GM08714 (cell line): ENCODE results near the gene MEGF9.
"Not testable (repeated sequence)": the region's sequence is repeated elsewhere in the genome, so short reads cannot be mapped to it uniquely, and the experiment has no call there.

Source experiments
- H3K4me3 ChIP-seq: fragments of 200-500 bp; sonication (Bioruptor generic); 2 replicates; pipeline ENCODE4 v1.5.1; 2014; ENCODE audit warnings: mild to moderate bottlenecking, low read length, inconsistent platforms
- ZNF274 ChIP-seq: IDR thresholded peaks from 2 replicates; pipeline ENCODE4 v1.6.1; 2012; ENCODE audit warnings: mild to moderate bottlenecking, low read depth, low read length

The MEGF9 gene

GRCh38 chr9:120642129-120642770 lies 72.0 kb downstream of the MEGF9 start:
- H3K4me3 ChIP-seq, result no peak overlapping the region
- no peak for TF ChIP-seq ZNF274

- not testable (repeated sequence) for H3K4me3 ChIP-seq
These were observed 73.4 kb downstream of the MEGF9 start for GRCh38 chr9:120640874-120641273.

- no peak for TF ChIP-seq ZNF274
- H3K4me3 ChIP-seq, result no peak overlapping the region
These were observed 73.9 kb downstream of the MEGF9 start for GRCh38 chr9:120640380-120640779.

- no peak for TF ChIP-seq ZNF274
- H3K4me3 ChIP-seq, result no peak overlapping the region
These were observed 76.4 kb downstream of the MEGF9 start for GRCh38 chr9:120637919-120638318.

- H3K4me3 ChIP-seq, result no peak overlapping the region
- TF ChIP-seq ZNF274, result no peak
These were observed 77.9 kb downstream of the MEGF9 start for GRCh38 chr9:120636194-120636957.

GRCh38 chr9:120635011-120635410 lies 79.3 kb downstream of the MEGF9 start:
- H3K4me3 ChIP-seq, result no peak overlapping the region
- no peak for TF ChIP-seq ZNF274

- no peak overlapping the region for H3K4me3 ChIP-seq
- no peak for TF ChIP-seq ZNF274
These were observed 83.9 kb downstream of the MEGF9 start for GRCh38 chr9:120630333-120630732.

- H3K4me3 ChIP-seq, result not testable (repeated sequence)
These were observed 85.3 kb downstream of the MEGF9 start for GRCh38 chr9:120628925-120629497.

GRCh38 chr9:120628207-120628924 lies 85.9 kb downstream of the MEGF9 start:
- H3K4me3 ChIP-seq, result no peak overlapping the region
- no peak for TF ChIP-seq ZNF274

- no peak for TF ChIP-seq ZNF274
- H3K4me3 ChIP-seq, result no peak overlapping the region
These were observed 87.2 kb downstream of the MEGF9 start for GRCh38 chr9:120627073-120627472.

GRCh38 chr9:120626512-120626911 lies 87.8 kb downstream of the MEGF9 start:
- no peak for TF ChIP-seq ZNF274
- no peak overlapping the region for H3K4me3 ChIP-seq

- H3K4me3 ChIP-seq, result no peak overlapping the region
- no peak for TF ChIP-seq ZNF274
These were observed 89.0 kb downstream of the MEGF9 start for GRCh38 chr9:120625222-120625621.

- no peak for TF ChIP-seq ZNF274
- no peak overlapping the region for H3K4me3 ChIP-seq
These were observed 91.5 kb downstream of the MEGF9 start for GRCh38 chr9:120622790-120623189.

GRCh38 chr9:120621941-120622340 lies 92.3 kb downstream of the MEGF9 start:
- TF ChIP-seq ZNF274, result no peak
- H3K4me3 ChIP-seq, result no peak overlapping the region
